HG03442 (cell line): Measurements from ENCODE around the gene NUP98.
"Not testable (repeated sequence)": the region's sequence is repeated elsewhere in the genome, so short reads cannot be mapped to it uniquely, and the experiment has no call there.

Source experiments
- ATAC-seq: cut with Tn5 transposase; IDR thresholded peaks from one replicate; pipeline ENCODE4 v1.9.1; 2021; ENCODE audit warnings: mild to moderate bottlenecking, moderate library complexity; ENCODE audit not compliant: unreplicated experiment

Gene NUP98

GRCh38 chr11:3645552-3645951 is 151.8 kb downstream of the NUP98 start:
- no peak for ATAC-seq

GRCh38 chr11:3644817-3645235 is 152.5 kb downstream of the NUP98 start, which contains the start of gene ART1:
TSS of gene ART1 (plus strand) at chr11:3645128. CDS start at chr11:3659214, 14,086 bp downstream.
- ATAC-seq: no peak

GRCh38 chr11:3643102-3643546 is 154.2 kb downstream of the NUP98 start:
- not testable (repeated sequence) for ATAC-seq

- ATAC-seq: no peak
These were observed 155.0 kb downstream of the NUP98 start for GRCh38 chr11:3642071-3642951.

GRCh38 chr11:3641701-3642070 is 155.7 kb downstream of the NUP98 start, which contains the start of gene ART5:
TSS of gene ART5 (minus strand) at chr11:3641992. CDS start at chr11:3641862, 130 bp downstream.
- ATAC-seq: no peak

GRCh38 chr11:3641191-3641590 is 156.2 kb downstream of the NUP98 start:
- ATAC-seq: no peak

- no peak for ATAC-seq
These were observed 157.5 kb downstream of the NUP98 start for GRCh38 chr11:3639841-3640240.

- ATAC-seq: no peak
These were observed 158.8 kb downstream of the NUP98 start for GRCh38 chr11:3638513-3638912.

- no peak for ATAC-seq
These were observed 160.2 kb downstream of the NUP98 start for GRCh38 chr11:3637201-3637600.

- ATAC-seq: no peak
These were observed 161.5 kb downstream of the NUP98 start for GRCh38 chr11:3635641-3636375.

- no peak for ATAC-seq
These were observed 165.2 kb downstream of the NUP98 start for GRCh38 chr11:3632070-3632660.

- no peak for ATAC-seq
These were observed 166.0 kb downstream of the NUP98 start for GRCh38 chr11:3631331-3631730.

GRCh38 chr11:3627291-3627690 is 170.1 kb downstream of the NUP98 start:
- ATAC-seq: no peak

GRCh38 chr11:3626250-3626960 is 170.9 kb downstream of the NUP98 start:
- no peak for ATAC-seq
